DMS 273 treated with DMSO at 0.1 percent for 48 hours (cell line): Measurements from ENCODE around the gene LINGO3.

Experiments used
- DNase-seq: peaks from one replicate; lab custom pipeline; 2025; lab: John Stamatoyannopoulos, UW

LINGO3 gene

DNA sequence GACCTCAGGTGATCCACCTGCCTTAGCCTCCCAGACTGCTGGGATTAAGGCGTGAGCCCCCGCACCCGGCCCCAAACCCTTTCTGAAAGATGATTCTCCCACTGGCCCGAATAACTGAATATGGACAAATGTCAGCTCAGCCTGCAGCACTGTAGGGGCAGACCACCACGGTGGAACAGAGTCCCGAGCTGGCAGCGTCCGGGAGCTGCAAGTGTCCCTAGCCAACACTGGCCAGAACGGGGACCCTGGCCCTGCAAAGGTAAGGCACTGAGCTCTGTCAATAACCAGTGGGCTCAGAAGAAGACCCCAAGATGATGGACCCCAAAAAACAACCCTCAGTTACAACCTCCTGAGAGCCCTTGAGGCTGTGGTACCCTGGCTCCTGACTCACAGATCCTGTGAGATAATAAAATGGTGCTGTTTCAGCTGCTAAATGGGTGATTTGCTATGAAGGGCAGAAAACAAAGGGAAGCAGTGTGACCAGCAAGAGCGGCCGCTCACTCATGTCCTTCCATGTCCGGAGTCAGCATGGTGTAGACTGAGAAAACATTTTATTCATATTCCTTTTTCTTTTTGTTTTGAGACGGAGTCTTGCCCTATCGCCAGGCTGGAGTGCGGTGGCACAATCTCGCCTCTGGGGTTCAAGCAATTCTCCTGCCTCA, 18.9 kb upstream of the LINGO3 start:
- DNase-seq, result no peak

DNA sequence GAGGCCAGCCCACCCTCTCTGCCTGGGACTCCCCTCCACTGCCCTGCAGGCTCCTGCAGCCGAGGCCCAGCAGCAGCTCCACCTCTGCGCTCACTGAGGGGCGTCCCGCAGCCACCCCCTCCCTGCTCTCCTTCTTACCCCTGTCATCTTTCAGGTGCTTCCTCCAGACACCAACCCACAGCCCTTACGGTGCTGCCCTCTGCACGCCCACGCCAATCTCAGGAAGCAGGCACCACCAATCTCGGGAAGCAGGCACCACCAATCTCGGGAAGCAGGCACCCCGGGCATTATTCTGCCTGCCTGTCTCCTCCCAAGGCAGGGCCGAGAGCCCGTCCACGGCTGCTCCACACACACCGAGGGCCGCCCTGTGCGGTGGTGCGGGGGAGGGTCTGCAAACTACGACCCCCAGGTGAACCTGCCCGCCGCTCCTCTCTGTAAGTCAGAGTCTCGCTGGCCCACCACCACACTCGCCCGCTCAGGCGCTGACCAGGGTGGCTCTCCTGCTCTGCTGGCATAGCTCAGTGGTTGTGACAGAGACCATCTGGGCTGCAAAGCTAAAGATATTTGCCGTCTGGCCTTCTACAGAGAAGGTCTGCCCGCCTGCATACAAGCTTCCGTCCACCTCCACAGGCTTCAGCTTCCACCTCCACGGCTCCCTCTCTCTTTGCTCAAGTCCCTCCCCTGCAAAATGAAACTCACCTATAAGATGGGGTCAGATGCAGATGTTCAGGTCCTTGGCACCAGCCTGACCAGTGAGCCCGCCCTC, 17.5 kb upstream of the LINGO3 start:
- no peak for DNase-seq

DNA sequence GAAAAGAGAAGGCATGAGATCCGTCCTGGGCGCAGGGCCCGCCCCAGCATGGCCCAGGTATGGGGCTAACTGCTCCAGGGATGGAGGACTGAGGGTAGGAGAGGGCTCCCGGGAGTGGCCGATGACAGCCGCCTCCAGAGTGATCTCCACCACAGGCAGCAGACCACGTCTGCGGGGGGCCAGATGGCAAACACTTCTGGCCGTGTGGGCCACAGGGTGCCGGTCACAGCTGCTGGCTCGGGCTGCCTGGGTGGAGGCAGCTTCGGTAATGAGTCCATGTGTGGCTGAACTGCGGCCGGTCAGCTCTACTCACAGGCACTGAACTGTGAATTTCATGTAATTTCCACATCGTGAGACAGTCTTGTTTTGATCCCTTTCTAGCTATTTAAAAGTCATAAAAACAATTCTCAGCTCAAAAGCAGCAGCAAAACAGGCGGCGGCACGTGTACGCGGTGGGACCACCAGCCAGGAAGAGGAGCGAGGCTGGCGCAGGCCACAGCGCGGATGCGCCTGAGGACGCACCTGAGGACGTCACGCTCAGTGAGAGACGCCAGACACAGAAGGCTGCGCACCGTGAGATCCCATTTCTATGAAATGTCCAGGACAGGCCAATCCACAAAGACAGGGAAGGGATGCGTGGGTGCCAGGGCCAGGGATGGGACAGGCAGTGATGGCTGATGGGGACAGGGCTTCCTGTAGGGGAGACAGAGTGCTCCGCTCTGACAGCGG, 16.4 kb upstream of the LINGO3 start:
- DNase-seq, result no peak

DNA sequence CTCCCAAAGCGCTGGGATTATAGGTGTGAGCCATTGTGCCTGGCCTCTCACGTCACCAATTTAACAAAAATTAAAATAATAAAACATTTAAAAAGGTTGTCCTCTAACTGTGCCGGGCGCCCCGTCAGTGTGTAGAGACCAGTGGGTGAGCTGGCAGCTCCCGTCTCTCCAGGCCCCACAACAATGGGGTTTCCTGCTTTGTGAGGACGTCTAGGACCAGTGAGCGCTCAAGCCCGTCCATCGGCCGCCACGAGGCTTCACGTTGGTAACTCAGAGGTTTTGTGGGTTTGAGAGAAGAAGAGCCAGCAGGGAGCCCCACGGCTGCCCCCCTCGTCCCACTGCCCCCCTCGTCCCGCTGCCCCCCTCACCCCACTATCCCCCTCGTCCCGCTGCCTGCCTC, 15.8 kb upstream of the LINGO3 start:
- DNase-seq, result no peak

DNA sequence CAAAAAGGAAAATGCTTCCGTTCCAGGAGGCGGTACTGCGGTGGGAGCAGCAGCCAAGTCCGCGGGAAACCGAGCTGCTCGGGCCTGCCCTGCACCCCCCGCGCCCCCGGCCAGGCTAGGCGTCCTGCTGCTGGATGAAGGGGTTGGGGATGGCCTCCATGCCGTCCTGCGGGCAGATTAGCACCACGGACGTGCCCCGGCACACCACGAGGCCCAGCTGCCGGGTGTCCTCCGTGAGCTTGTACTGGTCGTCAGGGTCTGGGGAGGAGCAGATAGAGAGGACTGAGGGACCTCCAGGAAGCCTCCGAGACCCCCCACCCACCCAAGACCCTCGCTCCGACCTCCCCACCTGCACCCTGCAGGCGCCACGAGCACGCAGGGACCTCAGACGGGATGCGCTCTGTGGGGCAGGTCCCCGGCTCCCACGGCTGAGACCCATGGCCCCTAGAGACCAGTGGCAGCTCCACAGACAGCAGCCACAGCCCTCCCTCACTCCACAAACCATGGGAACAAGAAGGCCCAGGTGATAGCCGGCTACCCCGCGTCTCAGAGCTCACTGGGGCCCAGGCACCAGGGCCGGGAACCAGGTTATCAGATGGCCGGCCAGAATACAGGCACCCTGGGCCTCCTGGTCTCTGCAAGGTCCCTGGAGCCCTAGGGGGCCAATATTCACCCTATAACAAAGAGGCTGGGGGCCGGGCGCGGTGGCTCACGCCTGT, 13.8 kb upstream of the LINGO3 start:
- no peak for DNase-seq

DNA sequence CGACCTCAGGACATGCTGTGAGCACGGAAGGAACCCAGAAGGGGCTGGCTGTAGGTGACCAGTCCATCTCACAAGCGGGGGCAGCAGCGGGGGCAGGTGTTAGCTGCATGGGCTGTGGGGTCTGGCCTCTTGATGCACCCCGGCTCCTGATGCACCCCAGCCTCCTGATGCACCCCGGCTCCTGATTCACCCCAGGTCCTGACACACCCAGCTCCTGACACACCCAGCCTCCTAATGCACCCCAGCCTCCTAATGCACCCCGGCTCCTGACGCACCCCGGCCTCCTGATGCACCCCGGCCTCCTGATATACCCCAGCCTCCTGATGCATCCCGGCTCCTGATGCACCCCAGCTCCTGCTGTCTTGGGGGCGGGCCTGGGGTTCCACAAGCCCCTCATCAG, 13.0 kb upstream of the LINGO3 start:
- no peak for DNase-seq

DNA sequence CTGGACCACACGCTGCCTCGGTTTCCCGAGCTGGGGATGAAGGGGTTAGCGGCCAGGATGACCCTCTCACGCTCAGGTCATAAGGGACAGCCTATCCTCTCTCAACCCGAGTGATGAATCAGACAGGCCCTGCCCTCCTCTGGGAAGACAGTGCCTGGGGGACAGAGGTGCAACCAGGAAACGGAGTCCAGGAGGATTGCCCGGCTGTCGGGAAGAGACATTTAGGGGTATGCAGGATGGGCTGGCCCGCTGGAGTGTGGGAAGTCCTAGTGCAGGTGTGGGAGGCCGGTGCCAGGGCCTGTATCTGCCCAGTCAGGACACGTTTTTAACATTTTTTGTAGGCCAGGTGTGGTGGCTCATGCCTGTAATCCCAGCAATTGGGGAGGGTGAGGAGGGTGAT, 12.1 kb upstream of the LINGO3 start:
- DNase-seq, result no peak

DNA sequence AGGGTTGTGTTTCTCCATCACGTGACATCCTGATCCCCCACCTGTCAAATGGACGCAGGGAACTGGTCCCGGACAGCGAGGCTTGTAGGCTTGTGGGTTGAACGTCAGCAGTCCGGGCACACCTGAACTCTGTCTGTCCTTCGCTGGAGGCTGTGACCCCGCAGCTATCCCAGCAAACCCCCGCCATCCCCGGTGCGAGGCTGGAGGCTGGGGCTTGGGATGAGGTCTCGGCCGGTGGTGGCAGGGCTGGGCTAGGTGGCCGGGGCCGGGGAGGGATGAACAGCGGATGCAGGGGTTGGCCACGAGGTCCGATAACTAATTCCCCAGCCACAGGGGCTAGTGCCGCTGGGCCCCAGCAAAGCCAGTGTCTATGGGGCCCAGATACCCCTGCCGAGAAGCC, 11.6 kb upstream of the LINGO3 start:
- no peak for DNase-seq

DNA sequence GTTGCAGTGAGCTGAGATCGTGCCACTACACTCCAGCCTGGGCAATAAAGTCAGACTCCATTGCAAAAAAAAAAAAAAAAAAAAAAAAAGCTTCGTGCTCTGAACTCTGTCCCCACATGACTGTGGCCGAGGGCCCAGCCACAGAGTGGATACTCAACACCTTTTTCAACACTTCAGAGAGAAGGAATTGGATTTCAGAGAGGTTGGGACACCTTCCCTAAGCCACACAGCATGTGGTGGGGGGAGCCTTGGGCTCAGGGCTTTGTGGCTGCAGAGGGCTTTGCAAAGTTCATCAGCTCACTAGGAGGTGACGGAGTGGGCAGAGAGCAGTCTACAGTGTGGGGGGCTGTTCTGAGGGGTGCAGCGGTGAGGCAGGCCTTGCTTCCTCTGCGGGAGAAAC, 11.0 kb upstream of the LINGO3 start:
- no peak for DNase-seq

DNA sequence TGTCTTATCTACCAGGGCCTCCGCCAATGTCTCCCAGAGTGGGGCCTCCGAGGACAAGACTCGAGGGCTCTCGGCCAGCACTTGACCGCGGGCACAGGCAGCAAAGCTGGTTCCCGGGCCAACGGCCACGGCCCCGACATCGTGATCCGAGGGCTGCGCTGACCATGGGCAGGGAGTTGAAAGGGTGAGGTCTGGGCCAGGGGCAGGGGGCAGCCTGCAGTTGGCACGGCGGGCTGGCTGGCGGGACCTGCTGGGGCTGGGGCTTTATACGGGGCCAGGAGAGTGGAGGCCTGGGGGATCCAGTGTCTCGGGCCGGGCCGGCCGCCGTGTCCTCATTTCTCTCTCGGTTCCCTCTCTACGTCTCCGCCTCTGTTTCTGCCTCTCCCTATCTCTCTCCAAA, 9.8 kb upstream of the LINGO3 start:
- no peak for DNase-seq

DNA sequence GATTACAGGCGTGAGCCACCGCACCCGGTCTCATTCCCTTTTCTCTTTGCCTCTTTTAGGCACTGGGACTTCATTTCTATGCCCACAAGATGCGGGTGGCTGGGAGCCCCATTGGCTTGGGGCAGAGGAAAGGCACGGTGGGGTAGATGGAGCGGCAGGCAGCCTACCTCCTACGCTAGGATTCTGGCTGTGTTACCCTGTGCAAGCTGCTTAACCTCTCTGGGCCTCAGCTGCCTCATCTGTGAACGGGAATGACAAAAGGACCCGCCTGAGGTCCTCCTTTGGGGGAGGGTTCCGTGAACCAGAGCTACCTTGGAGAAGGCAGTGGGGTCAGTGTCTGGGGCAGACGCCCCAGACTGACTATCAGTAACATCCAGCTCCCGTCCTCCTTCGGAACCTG, 9.3 kb upstream of the LINGO3 start:
- no peak for DNase-seq

DNA sequence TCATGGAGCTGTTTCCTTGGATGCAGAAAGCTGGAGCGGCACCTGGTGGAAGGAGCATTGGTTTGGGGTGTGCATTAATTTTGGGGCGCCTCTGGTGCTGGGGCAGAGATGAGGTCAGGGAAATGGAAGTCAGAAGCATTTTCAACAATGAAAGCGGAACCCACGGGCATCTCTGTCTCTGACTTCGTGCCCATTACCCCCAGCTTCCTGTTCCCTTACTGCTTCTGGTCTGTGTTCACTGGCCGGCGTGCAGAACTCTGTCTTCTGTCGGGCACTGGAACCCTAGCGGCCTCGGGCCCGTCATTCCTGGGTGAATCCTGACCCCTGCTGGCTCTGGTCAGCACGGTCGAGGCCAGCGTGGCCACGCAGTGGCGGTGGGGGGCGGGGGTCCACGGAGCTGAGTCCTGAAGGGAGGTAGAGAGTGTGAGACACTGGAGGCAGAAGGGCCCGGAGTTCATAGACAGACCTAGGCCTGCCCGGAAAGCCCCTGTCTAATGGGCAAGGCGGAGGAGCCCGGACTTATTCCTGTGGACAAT, 7.9 kb upstream of the LINGO3 start:
- DNase-seq, result no peak

DNA sequence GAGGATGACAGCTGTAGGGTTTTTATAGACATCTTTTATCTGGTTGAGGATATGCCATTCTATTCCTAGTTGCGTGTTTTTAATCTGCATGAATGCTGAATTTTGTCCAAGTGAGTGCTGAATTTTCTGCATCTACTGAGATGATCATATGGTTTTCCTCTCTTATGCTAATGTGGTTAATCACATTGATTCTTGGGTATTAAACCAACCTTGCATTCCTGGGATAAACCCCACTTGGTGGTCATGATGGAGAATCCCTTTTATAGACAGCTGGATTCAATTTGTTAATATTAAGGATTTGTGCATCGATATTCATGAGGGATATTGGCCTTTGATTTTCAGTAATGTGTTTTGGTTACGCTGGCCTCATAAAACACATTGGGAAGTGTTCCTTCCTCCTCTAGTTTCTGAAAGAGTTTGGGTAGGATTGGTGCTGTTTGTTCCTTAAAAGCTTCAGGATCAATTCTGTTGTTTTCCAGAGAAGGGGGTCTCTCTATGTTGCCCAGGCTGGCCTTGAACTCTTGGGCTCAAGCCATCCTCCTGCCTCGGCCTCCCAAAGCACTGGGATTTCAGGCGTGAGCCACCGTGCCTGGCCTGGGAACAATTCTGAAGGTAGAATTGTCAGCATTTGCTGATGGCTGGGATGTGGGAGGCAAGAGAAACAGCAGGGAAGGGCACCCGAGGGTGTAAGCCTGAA, 7.3 kb upstream of the LINGO3 start:
- DNase-seq, result no peak

DNA sequence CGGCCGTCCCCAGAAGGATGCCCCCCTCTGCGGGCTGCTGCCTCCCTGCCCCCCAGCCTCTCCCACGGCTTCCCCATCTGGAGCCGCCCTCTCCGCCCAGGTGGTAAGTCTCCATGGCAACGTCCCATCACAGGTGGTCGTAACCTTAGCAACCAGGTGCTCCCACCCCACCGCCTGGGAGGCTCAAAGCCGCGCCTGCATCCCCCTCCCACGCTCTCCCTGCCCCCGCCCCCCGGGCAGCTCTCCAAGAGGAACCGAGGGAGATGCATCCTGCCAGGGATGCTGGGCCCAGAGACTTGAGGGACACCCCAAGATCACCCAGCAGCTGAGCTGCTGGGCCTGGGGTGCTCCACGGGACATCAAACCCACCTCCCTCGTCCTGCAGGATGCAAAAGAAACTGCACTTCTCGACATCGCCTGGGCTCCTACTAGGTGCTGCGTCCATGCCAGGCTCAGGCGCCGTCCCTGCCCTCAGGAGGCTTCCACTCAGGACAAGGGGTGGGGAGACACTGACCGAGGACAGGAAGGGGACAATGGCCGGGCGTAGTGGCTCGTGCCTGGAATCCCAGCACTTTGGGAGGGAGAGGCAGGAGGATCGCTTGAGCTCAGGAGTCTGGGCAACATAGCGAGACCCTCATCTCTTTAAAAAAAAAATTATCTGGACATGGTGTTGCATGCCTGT, 5.0 kb upstream of the LINGO3 start:
- DNase-seq, result no peak

DNA sequence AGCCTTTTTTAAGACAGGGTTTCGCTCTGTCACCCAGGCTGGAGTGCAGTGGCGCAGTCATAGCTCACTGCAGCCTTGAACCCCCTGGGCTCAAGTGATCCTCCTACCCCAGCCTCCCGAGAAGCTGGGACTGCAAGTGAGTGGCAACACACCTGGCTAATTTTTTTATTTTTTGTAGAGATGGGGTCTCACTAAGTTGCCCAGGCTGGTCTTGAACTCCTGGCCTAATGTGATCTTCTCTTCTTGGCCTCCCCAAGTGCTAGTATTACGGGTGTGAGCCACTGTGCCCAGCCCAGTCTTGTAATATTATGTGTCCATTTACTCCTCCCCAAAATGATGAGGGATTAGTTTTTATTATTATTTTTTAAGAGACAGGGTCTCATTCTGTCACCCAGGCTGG, 3.1 kb upstream of the LINGO3 start:
- DNase-seq, result no peak

DNA sequence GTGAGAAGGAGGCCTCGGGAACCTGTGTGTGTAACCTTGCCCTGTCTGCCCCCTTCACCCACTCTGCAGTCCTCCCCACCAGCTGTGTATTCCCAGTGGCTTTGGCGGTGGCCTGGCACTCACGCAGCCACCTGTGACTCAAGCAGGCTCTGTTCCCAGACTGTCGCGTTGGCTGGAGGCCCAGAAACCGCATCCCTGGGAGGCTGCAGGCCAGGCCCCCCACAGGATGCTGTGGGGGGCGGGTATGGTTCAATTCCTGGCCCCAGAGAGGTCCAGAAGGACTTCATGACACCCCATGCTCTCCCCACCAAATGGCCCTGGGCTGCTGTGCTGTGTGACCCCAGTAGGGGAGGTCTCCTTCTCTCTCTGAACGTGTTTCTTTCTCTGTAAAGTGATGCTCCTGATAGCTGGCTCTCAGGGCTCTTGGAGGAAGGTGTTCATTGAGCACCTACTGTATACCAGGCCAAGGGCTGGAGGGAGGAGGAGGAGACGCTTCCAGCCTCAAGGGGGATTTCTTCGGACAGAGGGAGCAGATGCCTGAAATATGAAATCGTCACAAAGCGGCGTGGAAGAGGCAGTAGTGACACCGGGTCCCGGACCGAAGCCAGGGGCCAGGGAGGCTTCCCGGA, 1.9 kb upstream of the LINGO3 start:
- DNase-seq, result no peak

DNA sequence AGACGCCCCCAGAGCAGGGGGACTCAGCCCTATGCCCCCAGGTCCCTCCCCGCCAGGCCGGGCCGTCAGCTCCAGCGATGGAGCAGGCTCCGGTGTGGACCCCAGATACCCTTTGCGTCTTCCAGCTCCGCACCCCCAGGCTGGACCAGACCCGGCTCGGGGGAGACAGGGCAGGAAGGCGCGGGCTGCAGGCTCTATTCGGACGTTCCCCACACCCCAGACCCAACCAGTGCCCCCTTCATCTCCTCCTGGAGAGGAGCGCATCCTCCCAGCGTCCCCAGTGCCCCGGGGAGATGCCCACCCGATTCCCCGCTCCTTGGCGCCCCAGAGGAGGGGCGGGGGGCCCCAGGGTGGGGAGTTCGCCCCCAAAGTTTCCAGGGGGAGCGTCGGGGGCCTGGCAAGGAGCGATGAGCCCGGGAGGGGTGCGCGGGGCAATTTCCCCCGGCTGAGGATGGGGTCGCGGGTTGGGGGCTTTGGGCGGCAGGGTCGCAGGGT, 389 bp downstream of the LINGO3 start:
- DNase-seq, result no peak

DNA sequence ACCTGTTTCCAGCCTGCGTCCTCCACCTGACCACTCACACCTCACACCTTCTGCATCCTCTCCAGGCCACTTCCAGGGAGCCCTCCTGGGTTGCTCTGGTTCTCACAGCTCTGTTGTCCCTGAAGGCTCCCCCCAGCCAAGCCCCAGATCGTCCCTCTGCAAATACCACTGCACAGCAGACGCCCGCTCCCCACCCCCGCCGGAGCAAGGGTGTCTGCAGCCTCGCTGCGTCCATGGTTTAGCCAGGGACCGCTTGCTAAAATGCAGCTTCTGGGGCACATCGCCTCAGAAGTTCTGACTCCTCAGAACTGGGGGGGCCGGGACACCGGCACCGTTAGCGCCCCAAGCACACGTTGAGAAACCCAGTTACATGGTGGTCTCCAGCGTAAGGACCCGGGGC, 983 bp downstream of the LINGO3 start:
- DNase-seq, result no peak

DNA sequence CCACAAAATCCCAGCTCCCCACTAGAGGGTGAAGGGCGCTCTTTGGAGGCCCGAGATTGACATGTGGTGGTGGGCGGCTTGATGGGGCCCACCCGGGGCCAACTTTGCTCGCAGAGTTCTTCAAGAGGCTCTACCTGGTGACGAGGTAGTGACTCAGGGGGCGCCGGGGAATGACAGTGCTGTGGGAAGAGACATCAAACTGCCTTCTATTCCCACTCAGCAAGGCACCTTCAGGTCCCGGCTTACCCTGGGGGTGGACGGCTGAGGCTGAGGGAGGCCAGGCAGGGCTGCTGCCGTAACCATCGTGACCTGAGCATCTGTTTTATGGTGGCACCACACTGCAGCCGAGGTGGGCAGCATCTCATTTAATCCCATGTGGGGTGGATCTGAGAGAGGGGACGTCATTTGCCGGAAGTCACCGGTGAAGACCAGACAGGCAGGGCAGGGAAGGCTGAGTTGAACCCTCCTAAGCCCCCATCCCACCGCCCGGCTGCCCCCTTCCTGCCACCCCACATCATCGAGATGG, 1.6 kb downstream of the LINGO3 start:
- DNase-seq, result no peak
